SK-N-MC (cell line): ENCODE data around the gene LAMA3.

Source experiments
- EZH2 ChIP-seq: fragments of 200-600 bp; sonication (generic); IDR thresholded peaks from one replicate; pipeline ENCODE4 v1.6.1; 2017; ENCODE audit warnings: antibody characterized with exemption
- FOXP2 ChIP-seq: optimal IDR thresholded peaks from 2 replicates; pipeline ENCODE3; 2011; ENCODE audit warnings: mild to moderate bottlenecking, moderate library complexity; ENCODE audit not compliant: insufficient read depth; ENCODE audit errors: extremely low read length, control extremely low read depth
- POLR2AphosphoS5 ChIP-seq: IDR thresholded peaks from 2 replicates; pipeline ENCODE4 v1.6.1; 2012; ENCODE audit warnings: mild to moderate bottlenecking, low read depth, low read length, borderline replicate concordance

DNA sequence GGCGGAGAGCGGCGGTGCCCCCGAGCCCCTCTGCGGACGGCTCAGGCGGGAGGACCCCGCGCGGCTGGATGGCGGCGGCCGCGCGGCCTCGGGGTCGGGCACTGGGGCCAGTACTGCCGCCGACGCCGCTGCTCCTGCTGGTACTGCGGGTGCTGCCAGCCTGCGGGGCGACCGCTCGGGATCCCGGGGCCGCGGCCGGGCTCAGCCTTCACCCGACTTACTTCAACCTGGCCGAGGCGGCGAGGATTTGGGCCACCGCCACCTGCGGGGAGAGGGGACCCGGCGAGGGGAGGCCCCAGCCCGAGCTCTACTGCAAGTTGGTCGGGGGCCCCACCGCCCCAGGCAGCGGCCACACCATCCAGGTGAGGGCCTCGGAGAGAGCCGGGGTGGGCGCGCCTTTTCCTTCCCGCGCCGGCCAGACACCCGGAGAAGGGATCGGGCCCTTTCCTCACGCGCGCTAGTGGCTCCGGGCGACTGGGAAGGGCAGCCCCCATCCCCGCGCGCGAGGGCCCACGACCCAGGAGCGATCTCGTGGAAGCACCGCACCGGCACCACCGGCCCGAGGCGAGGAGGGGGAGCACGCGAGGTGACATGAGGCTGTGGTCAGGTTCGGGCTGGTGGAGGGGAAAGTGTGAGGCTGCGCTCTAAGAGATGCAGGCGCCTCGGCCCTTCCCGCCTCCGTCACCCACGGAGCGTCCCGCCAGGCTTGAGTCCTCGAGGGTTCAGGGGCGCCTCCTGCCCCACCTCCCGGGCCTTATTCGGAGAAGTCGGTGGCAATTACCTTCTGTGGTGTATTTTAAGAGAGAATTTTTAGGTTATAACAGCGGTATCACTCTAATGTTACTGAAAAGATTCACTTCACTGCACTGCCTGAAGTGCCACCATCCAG, 607 bp downstream of the LAMA3 start:
- TF ChIP-seq EZH2 (no peak), POLR2AphosphoS5 (no peak), FOXP2 (no peak)
